Urinary bladder (tissue), 4 donors: ENCODE measurements around the gene FBRS. TPM values are rescaled to one million over a fixed set of nuclear protein-coding genes. Genes with fewer than 3 reads are reported as not detected.
"Not testable (repeated sequence)": the region's sequence is repeated elsewhere in the genome, so short reads cannot be mapped to it uniquely, and the experiment has no call there.

ENCODE experiments used
- DNase-seq: peaks from one replicate; pipeline ENCODE4 v3.0.0-alpha.2; 2015; ENCODE audit errors: extremely low spot score
- H3K27ac ChIP-seq: one replicate; pipeline ENCODE4 v1.5.1; 2013; ENCODE audit warnings: low read depth, mild to moderate bottlenecking, moderate library complexity
- H3K36me3 ChIP-seq: one replicate; pipeline ENCODE4 v1.6.1; 2013; ENCODE audit warnings: mild to moderate bottlenecking, moderate library complexity; ENCODE audit not compliant: insufficient read depth
- H3K4me1 ChIP-seq: one replicate; pipeline ENCODE4 v1.6.1; 2013; ENCODE audit warnings: mild to moderate bottlenecking, moderate library complexity; ENCODE audit not compliant: insufficient read depth
- H3K4me3 ChIP-seq: one replicate; pipeline ENCODE4 v1.5.1; 2013; ENCODE audit warnings: low read depth, low read length
- WGBS: extraction: QIAGEN DNeasy Blood & Tissue Kit; methylation state at CpG from one replicate; pipeline ENCODE4 v1.1.7; 2013; 5-methylcytosine and 5-hydroxymethylcytosine counted together
- polyA plus RNA-seq: library from polyadenylated mRNA; stranded (reverse); fragments of 200-250 nt; gene quantifications from one replicate; pipeline ENCODE4 v1.2.3, GENCODE V29; 2013
- total RNA-seq: library from RNA; depleted of rRNA; stranded (reverse); fragments of >200 nt; gene quantifications from one replicate; pipeline ENCODE4 v1.2.3, GENCODE V29; 2014
- donor health status: healthy with polysubstance abuse.
- donor health status: healthy.

FBRS gene
- total and polyA plus RNA-seq, 2 donors = 18.8 to 52.3 TPM

- 31% methylated on average over 18 of the region's 18 CpGs for WGBS
- Histone ChIP-seq H3K4me1 (no peaks in the 10 kb centered on the region), H3K27ac (no peak overlapping the region), H3K36me3 (no peaks in the 10 kb centered on the region), H3K4me3 (no peak overlapping the region)
- DNase-seq = peak; percentile 41
Observed at GRCh38 chr16:30628628-30629540, 29.3 kb upstream of the FBRS start.

GRCh38 chr16:30632454-30632853 lies 25.8 kb upstream of the FBRS start:
- not testable (repeated sequence) for H3K36me3 ChIP-seq, H3K4me1 ChIP-seq, H3K4me3 ChIP-seq, H3K27ac ChIP-seq, DNase-seq
- WGBS = 92% methylated on average over 7 of the region's 7 CpGs

DNA sequence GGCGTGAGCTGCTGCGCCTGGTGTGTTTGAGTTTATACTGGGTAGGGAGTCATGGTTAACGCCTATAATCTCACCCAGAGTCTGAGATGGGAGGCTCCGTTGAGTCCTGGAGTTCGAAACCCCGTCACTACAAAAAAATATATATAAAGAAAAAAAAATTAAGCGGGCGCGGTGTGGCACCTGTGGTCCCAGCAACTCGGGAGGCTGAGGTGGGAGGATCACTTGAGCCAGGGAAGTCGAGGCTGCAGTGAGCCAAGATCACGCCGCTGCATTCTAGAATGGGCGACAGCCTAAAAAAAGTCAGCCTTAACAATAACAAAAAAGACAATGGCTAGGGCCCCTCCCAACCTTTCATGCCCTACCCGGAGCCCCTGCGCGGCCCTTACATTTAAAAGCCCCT lies 24.7 kb upstream of the FBRS start:
- no peak for DNase-seq
- 80% methylated on average over 17 of the region's 17 CpGs for WGBS
- Histone ChIP-seq H3K4me1 (no peaks in the 10 kb centered on the region), H3K36me3 (no peaks in the 10 kb centered on the region), H3K27ac (no peak overlapping the region), H3K4me3 (peak overlapping the region; percentile 60)

- WGBS = 92% methylated on average over 7 of the region's 7 CpGs
- H3K27ac ChIP-seq = no peak overlapping the region
- no peak for DNase-seq
- no peak overlapping the region for H3K4me3 ChIP-seq
- H3K36me3 ChIP-seq = no peaks in the 10 kb centered on the region
- H3K4me1 ChIP-seq = no peaks in the 10 kb centered on the region
Observed at GRCh38 chr16:30636599-30636998, 21.6 kb upstream of the FBRS start.

- DNase-seq, H3K36me3 ChIP-seq, H3K4me1 ChIP-seq, H3K4me3 ChIP-seq, H3K27ac ChIP-seq: not testable (repeated sequence)
- 92% methylated on average over 10 of the region's 10 CpGs for WGBS
Observed at GRCh38 chr16:30637139-30637538, 21.1 kb upstream of the FBRS start.

DNA sequence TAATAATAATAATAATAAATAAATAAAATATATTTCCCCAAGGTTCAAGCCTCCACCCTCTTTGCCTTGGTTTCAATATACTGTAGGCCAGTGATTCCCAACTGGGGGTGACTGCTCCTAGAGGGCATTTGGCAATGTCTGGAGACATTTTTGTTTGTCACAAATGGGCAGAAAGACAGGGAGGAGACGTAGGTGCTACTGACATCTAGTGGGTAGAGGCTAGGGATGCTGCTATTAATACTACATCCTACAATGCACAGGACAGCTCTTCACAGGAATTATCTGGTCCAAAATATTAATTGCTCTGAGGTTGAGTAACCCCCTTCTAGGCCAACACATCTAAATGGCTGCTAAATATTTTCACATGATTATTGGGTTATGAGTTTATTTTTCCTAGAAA lies 20.3 kb upstream of the FBRS start:
- Histone ChIP-seq H3K4me3 (no peak overlapping the region), H3K27ac (no peak overlapping the region), H3K4me1 (no peaks in the 10 kb centered on the region), H3K36me3 (no peaks in the 10 kb centered on the region)
- DNase-seq = no peak
- 5% methylated on average over 1 of the region's 1 CpG for WGBS

DNA sequence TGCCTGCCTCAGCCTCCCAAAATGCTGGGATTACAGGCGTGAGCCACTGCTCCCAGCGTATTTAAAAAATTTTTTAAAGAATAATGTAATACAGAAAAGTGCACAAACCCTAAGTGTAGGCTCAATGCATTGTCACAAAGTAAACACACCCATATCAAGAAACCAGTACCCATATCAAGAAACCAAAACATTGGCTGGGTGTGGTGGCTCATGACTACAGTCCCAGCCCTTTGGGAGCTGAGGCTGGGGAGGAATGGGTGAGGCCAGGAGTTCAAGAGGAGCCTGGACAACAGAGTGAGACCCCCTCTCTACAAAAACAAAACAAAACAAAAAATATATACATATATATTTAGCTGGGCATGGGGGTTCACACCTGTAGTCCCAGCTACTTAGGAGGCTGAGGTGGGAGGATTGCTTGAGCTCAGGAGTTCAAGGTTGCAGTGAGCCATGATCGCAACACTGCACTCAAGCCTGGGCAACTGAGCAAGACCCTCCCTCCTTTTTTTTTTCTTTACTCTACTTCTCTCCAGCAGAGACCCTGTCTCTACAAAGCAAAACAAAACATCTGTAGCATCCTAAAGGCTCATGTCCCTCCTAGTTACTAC lies 16.8 kb upstream of the FBRS start:
- H3K4me1 ChIP-seq = no peaks in the 10 kb centered on the region
- no peak for DNase-seq
- 82% methylated on average over 3 of the region's 3 CpGs for WGBS
- no peak overlapping the region for H3K4me3 ChIP-seq
- H3K27ac ChIP-seq = no peak overlapping the region
- H3K36me3 ChIP-seq = no peaks in the 10 kb centered on the region

- Histone ChIP-seq H3K27ac (no peak overlapping the region), H3K36me3 (no peaks in the 10 kb centered on the region), H3K4me3 (no peak overlapping the region), H3K4me1 (no peaks in the 10 kb centered on the region)
- WGBS = 69% methylated on average over 4 of the region's 4 CpGs
- DNase-seq = no peak
Observed at GRCh38 chr16:30644334-30644830, 13.8 kb upstream of the FBRS start.

DNA sequence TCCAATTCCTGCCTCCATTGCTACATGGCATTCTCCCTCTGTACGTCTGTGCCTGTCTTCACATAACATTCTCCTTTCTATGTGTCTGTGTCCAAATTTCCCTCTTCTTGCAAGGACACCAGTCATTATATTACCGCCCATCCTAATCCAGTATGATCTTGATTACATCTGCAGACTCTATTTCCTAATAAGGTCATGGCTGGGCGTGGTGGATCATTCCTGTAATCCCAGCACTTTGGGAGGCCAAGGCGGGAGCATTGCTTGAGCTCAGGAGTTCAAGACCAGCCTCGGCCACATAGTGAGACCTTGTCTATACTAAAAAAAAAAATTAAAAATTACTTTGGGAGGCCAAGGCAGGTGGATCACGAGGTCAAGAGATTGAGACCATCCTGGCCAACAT lies 12.5 kb upstream of the FBRS start:
- H3K27ac ChIP-seq = no peak overlapping the region
- H3K4me3 ChIP-seq = no peak overlapping the region
- H3K36me3 ChIP-seq = no peaks in the 10 kb centered on the region
- no peaks in the 10 kb centered on the region for H3K4me1 ChIP-seq
- 59% methylated on average over 6 of the region's 6 CpGs for WGBS
- DNase-seq = no peak

GRCh38 chr16:30647274-30647571 lies 11.0 kb upstream of the FBRS start:
- no peak for DNase-seq
- WGBS = 86% methylated on average over 1 of the region's 1 CpG
- no peaks in the 10 kb centered on the region for H3K36me3 ChIP-seq

GRCh38 chr16:30649725-30650368 lies 8.4 kb upstream of the FBRS start:
- DNase-seq = peak; percentile 13
- peak overlapping the region; percentile 33 for H3K4me3 ChIP-seq
- WGBS = 30% methylated on average over 22 of the region's 22 CpGs
- no peaks in the 10 kb centered on the region for H3K36me3 ChIP-seq
- peak overlapping the region; percentile 78 for H3K27ac ChIP-seq
- no peaks in the 10 kb centered on the region for H3K4me1 ChIP-seq

More at GRCh38 chr16:30647274-30647571, 11.0 kb upstream of the FBRS start:
- Histone ChIP-seq H3K4me3 (no peak overlapping the region), H3K27ac (no peak overlapping the region), H3K4me1 (no peaks in the 10 kb centered on the region)

DNA sequence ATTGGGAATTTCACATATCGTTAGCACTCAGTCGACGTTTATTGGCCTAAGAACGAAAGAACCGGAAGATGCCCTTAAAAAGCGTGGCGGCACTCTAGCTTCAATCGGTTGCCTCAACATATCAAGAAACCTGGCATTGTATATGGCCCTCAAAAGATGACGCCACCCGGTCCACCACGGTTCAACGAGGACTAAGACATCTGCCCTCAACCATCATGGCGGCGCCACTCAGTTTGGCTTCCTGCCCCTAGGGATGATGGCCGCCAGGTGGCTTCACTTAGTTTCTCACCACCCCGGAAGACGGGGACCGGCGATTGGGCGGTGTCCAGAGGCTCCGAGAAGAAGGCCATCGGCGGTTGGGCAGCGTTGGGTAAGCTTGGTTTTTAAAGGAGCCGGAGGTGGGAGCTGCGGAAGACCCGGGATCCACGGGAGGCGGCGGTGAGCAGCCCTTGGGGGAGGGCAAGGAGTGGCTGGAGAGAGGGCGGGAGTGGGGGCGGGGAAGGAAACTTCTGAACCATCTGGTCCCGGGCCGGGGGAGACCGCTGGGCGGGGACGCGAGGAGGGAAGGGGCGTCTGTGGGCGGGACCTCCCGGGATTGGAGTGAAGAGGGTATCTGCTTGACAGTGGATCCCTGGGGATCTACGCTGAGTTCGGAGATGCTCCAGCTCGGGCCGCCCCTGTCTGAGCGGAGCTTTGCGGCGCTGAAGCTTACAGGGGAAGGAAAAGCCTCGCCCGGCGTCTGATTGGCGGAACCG lies 7.7 kb upstream of the FBRS start, which contains the start of gene PRR14:
Gene PRR14, plus strand, starts transcription at position 592 of the 755 bp plus-strand sequence. CDS start 686 bp downstream, outside the sequence.
- Histone ChIP-seq H3K4me3 (peak within 1 kb of the TSS; percentile 53), H3K4me1 (no peaks in the 10 kb centered on the region), H3K27ac (peak within 1 kb of the TSS; percentile 87), H3K36me3 (peaks cover 1% of the 10 kb centered on the region)
- DNase-seq = peak; percentile 99
- WGBS = under 1% methylated on average over 53 of the region's 53 CpGs
